HepG2 (cell line): ENCODE data around the gene KLF6. TPM values are rescaled to one million over a fixed set of nuclear protein-coding genes. Genes with fewer than 3 reads are reported as not detected.
A peak's percentile ranks its signal among the peaks of the same experiment; 100 is the strongest.

Source experiments
- CENPBD1 ChIP-seq: sonication (generic); formaldehyde crosslinking; IDR thresholded peaks from 2 replicates; pipeline ENCODE4 v1.8.0; 2022; ENCODE audit warnings: missing genetic modification reagents, low read depth, mild to moderate bottlenecking, borderline replicate concordance
- ELK4 ChIP-seq: sonication (generic); formaldehyde crosslinking; IDR thresholded peaks from 2 replicates; pipeline ENCODE4 v1.9.0; 2021; ENCODE audit warnings: missing genetic modification reagents, borderline replicate concordance
- FOXK2 ChIP-seq: fragments of 450-650 bp; IDR thresholded peaks from 2 replicates; pipeline ENCODE4 v1.6.1; 2016
- GTF3A ChIP-seq: sonication (generic); formaldehyde crosslinking; conservative IDR thresholded peaks from 2 replicates; pipeline ENCODE4 v1.4.0; 2020; ENCODE audit warnings: mild to moderate bottlenecking, missing genetic modification reagents
- ZBTB34 ChIP-seq: sonication (generic); formaldehyde crosslinking; IDR thresholded peaks from 2 replicates; pipeline ENCODE4 v1.8.0; 2022; ENCODE audit warnings: mild to moderate bottlenecking, missing genetic modification reagents
- ZBTB37 ChIP-seq: sonication (generic); formaldehyde crosslinking; IDR thresholded peaks from 2 replicates; pipeline ENCODE4 v1.4.0; 2020; ENCODE audit warnings: mild to moderate bottlenecking, missing genetic modification reagents
- ZNF124 ChIP-seq: sonication (generic); formaldehyde crosslinking; IDR thresholded peaks from 2 replicates; pipeline ENCODE4 v1.4.0; 2020; ENCODE audit warnings: missing genetic modification reagents
- ZNF143 ChIP-seq: sonication (generic); formaldehyde crosslinking; IDR thresholded peaks from 2 replicates; pipeline ENCODE4 v1.4.0; 2020; ENCODE audit warnings: missing genetic modification reagents
- ZNF160 ChIP-seq: sonication (generic); formaldehyde crosslinking; IDR thresholded peaks from 2 replicates; pipeline ENCODE4 v1.8.0; 2022; ENCODE audit warnings: mild to moderate bottlenecking, inconsistent platforms, missing genetic modification reagents
- ZNF407 ChIP-seq: sonication (generic); formaldehyde crosslinking; IDR thresholded peaks from one replicate; pipeline ENCODE4 v1.5.1; 2020; ENCODE audit warnings: mild to moderate bottlenecking, missing genetic modification reagents; ENCODE audit errors: not compliant biosample characterization
- ZNF746 ChIP-seq: sonication (generic); formaldehyde crosslinking; IDR thresholded peaks from 2 replicates; pipeline ENCODE4 v1.8.0; 2022; ENCODE audit warnings: mild to moderate bottlenecking, missing genetic modification reagents
- polyA plus RNA-seq, 8 experiments: library from polyadenylated mRNA; depleted of rRNA in 3 of 8; stranded (reverse) in 7 of 8; unstranded in 1 of 8; fragments of >200 nt; fragmentation: Illumina TruSeq in 4 of 8; extraction: Trizol in 4 of 8; gene quantifications; 2 replicates each; pipeline versions ENCODE4 v1.2.1 to v1.2.3, GENCODE V29; 2011 to 2016; ENCODE audit warnings: low read depth in 4 of 8, missing spikeins in 1 of 8, mixed read lengths in 1 of 8; ENCODE audit not compliant: insufficient read depth in 1 of 8
- total RNA-seq, 5 experiments: library from RNA; depleted of rRNA; stranded (reverse); fragments of >200 nt; fragmentation: Illumina TruSeq; extraction: Trizol; gene quantifications; 2 replicates each; pipeline ENCODE4 v1.2.3, GENCODE V29; 2016; ENCODE audit warnings: low read depth in 1 of 5

The KLF6 gene
- total and polyA plus RNA-seq, 2 of the 13 experiments (the other 11 are each of a cell fraction or from before 2014, with no cell fraction given), result 27.0 to 71.9 TPM

GRCh38 chr10:3747984-3748383 lies 37.0 kb downstream of the KLF6 start (continued):
- no peak for TF ChIP-seq CENPBD1 (CRISPR knock-in tag)
- no peak for TF ChIP-seq ZNF407 (CRISPR knock-in tag)
- no peak for TF ChIP-seq ZNF143 (CRISPR knock-in tag)
- TF ChIP-seq ZNF160 (CRISPR knock-in tag), result no peak
- TF ChIP-seq ELK4 (CRISPR knock-in tag), result no peak
- TF ChIP-seq ZBTB37, result no peak
- no peak for TF ChIP-seq GTF3A (CRISPR knock-in tag)
- TF ChIP-seq ZNF746 (CRISPR knock-in tag), result peak; percentile 35; the same call in 1 of the 2 replicates
- no peak for TF ChIP-seq ZBTB34 (CRISPR knock-in tag)
- no peak for TF ChIP-seq ZNF124 (CRISPR knock-in tag)
- TF ChIP-seq FOXK2, result no peak
